Activated naive CD8-positive, alpha-beta T cell treated with anti-CD3 and anti-CD28 coated beads, Interleukin-2, amount 10 ng/mL, durations not matched to agents 7 days and 5 days (primary cell): ENCODE data around the gene SLC12A3. TPM values are rescaled to one million over a fixed set of nuclear protein-coding genes. Genes with fewer than 3 reads are reported as not detected.

ENCODE experiments used
- ATAC-seq: fragments of 150-1000 bp; cut with Tn5 transposase; one replicate; pipeline ENCODE4 v1.10.0; 2021; ENCODE audit warnings: low read depth, moderate library complexity
- POLR2A ChIA-PET: fragments of 350-600 bp; sonication (Branson Sonifier 250); formaldehyde crosslinking; loops from one replicate; lab custom pipeline; 2021; ENCODE audit warnings: antibody characterized with exemption; lab: Charles Lee
- DNase-seq: peaks from one replicate; pipeline ENCODE4 v3.0.0; 2021
- H3K27ac Mint-ChIP-seq: one replicate; pipeline ENCODE4 v1.8.0; 2022; ENCODE audit warnings: mild to moderate bottlenecking, mixed read lengths
- H3K27me3 Mint-ChIP-seq: one replicate; pipeline ENCODE4 v1.8.0; 2022; ENCODE audit warnings: mild to moderate bottlenecking, moderate library complexity, mixed read lengths
- H3K36me3 Mint-ChIP-seq: one replicate; pipeline ENCODE4 v1.8.0; 2021; ENCODE audit warnings: mild to moderate bottlenecking, mixed read lengths
- H3K4me1 Mint-ChIP-seq: one replicate; pipeline ENCODE4 v1.8.0; 2021; ENCODE audit warnings: mixed read lengths
- H3K4me3 Mint-ChIP-seq: one replicate; pipeline ENCODE4 v1.8.0; 2022; ENCODE audit warnings: mild to moderate bottlenecking, moderate library complexity, mixed read lengths
- H3K9me3 Mint-ChIP-seq: one replicate; pipeline ENCODE4 v1.8.0; 2021; ENCODE audit warnings: mixed read lengths
- total RNA-seq, 2 experiments: library from RNA; stranded (reverse); gene quantifications; one replicate each; pipeline ENCODE4 v1.2.3, GENCODE V29; 2021

SLC12A3 gene
- total RNA-seq, 2 experiments from 2014 or later = not detected

GRCh38 chr16:56892705-56893104 is 27.7 kb downstream of the SLC12A3 start:
- DNase-seq = no peak
- Mint-ChIP-seq H3K4me3 (no peak overlapping the region), H3K27me3 (peaks cover 9% of the 10 kb centered on the region), H3K9me3 (no peaks in the 10 kb centered on the region), H3K4me1 (peaks cover 2% of the 10 kb centered on the region), H3K27ac (no peak overlapping the region), H3K36me3 (no peaks in the 10 kb centered on the region)
- POLR2A ChIA-PET = interaction anchor here (1.2 to 1.6 kb wide), 2 partner anchors 11 to 39 kb away, joined by 3 to 6 read pairs; partner anchors contain the start of gene HERPUD1
- ATAC-seq = no peak

- Mint-ChIP-seq H3K27ac (no peak overlapping the region), H3K9me3 (no peaks in the 10 kb centered on the region), H3K4me3 (no peak overlapping the region), H3K27me3 (peaks cover 14% of the 10 kb centered on the region), H3K4me1 (peaks cover 15% of the 10 kb centered on the region), H3K36me3 (no peaks in the 10 kb centered on the region)
- POLR2A ChIA-PET = no interaction called here
- no peak for ATAC-seq
- no peak for DNase-seq
These were observed 29.4 kb downstream of the SLC12A3 start for GRCh38 chr16:56894331-56894917.

GRCh38 chr16:56895813-56896212 is 30.8 kb downstream of the SLC12A3 start:
- Mint-ChIP-seq H3K27ac (no peak overlapping the region), H3K36me3 (no peaks in the 10 kb centered on the region), H3K4me1 (peaks cover 24% of the 10 kb centered on the region), H3K27me3 (peaks cover 16% of the 10 kb centered on the region), H3K9me3 (no peaks in the 10 kb centered on the region), H3K4me3 (no peak overlapping the region)
- no peak for DNase-seq
- POLR2A ChIA-PET = interaction anchor here (2.5 kb wide), 1 partner anchor 36 kb away, joined by 10 read pairs; the partner anchor contains the start of gene HERPUD1
- no peak for ATAC-seq

- ATAC-seq (no peak), DNase-seq (no peak)
- no peak overlapping the region for H3K4me3 Mint-ChIP-seq
- H3K27ac Mint-ChIP-seq = no peak overlapping the region
- H3K9me3 Mint-ChIP-seq = no peaks in the 10 kb centered on the region
- H3K27me3 Mint-ChIP-seq = peaks cover 20% of the 10 kb centered on the region
- peaks cover 27% of the 10 kb centered on the region for H3K4me1 Mint-ChIP-seq
- POLR2A ChIA-PET = interaction anchor here (2.5 kb wide), 1 partner anchor 35 kb away, joined by 10 read pairs; the partner anchor contains the start of gene HERPUD1
- no peaks in the 10 kb centered on the region for H3K36me3 Mint-ChIP-seq
These were observed 31.2 kb downstream of the SLC12A3 start for GRCh38 chr16:56896244-56896643.

GRCh38 chr16:56897026-56897799 is 32.2 kb downstream of the SLC12A3 start:
- H3K9me3 Mint-ChIP-seq = no peaks in the 10 kb centered on the region
- POLR2A ChIA-PET = interaction anchor here (0.5 to 2.5 kb wide), 2 partner anchors 34 to 142 kb away, joined by 3 to 10 read pairs; partner anchors contain the start of gene HERPUD1
- peaks cover 24% of the 10 kb centered on the region for H3K27me3 Mint-ChIP-seq
- no peaks in the 10 kb centered on the region for H3K36me3 Mint-ChIP-seq
- DNase-seq (no peak), ATAC-seq (no peak)
- no peak overlapping the region for H3K4me3 Mint-ChIP-seq
- peaks cover 27% of the 10 kb centered on the region for H3K4me1 Mint-ChIP-seq
- H3K27ac Mint-ChIP-seq = peak overlapping the region; percentile 32

- peak overlapping the region; percentile 57 for H3K4me3 Mint-ChIP-seq
- peaks cover 24% of the 10 kb centered on the region for H3K27me3 Mint-ChIP-seq
- no peaks in the 10 kb centered on the region for H3K9me3 Mint-ChIP-seq
- peak; percentile 89 for ATAC-seq
- peaks cover 27% of the 10 kb centered on the region for H3K4me1 Mint-ChIP-seq
- no peaks in the 10 kb centered on the region for H3K36me3 Mint-ChIP-seq
- H3K27ac Mint-ChIP-seq = peak overlapping the region; percentile 31
- DNase-seq = peak; percentile 36
- POLR2A ChIA-PET = no interaction called here
These were observed 33.8 kb downstream of the SLC12A3 start for GRCh38 chr16:56898847-56899246.

GRCh38 chr16:56903866-56904265 is 38.9 kb downstream of the SLC12A3 start:
- DNase-seq (no peak), ATAC-seq (no peak)
- no peak overlapping the region for H3K27ac Mint-ChIP-seq
- POLR2A ChIA-PET = no interaction called here
- peaks cover 15% of the 10 kb centered on the region for H3K4me1 Mint-ChIP-seq
- no peaks in the 10 kb centered on the region for H3K9me3 Mint-ChIP-seq
- H3K36me3 Mint-ChIP-seq = no peaks in the 10 kb centered on the region
- no peak overlapping the region for H3K4me3 Mint-ChIP-seq
- peaks cover 18% of the 10 kb centered on the region for H3K27me3 Mint-ChIP-seq

- POLR2A ChIA-PET = no interaction called here
- Mint-ChIP-seq H3K9me3 (no peaks in the 10 kb centered on the region), H3K27me3 (peaks cover 7% of the 10 kb centered on the region), H3K4me1 (peaks cover 16% of the 10 kb centered on the region), H3K27ac (no peak overlapping the region), H3K36me3 (no peaks in the 10 kb centered on the region), H3K4me3 (no peak overlapping the region)
- ATAC-seq = no peak
- DNase-seq = no peak
These were observed 42.4 kb downstream of the SLC12A3 start for GRCh38 chr16:56907401-56907800.

- POLR2A ChIA-PET = interaction anchor here (4.8 kb wide), 1 partner anchor 23 kb away, joined by 31 read pairs; the partner anchor contains the start of gene HERPUD1
- no peak for DNase-seq
These were observed 44.5 kb downstream of the SLC12A3 start for GRCh38 chr16:56909527-56909979.

GRCh38 chr16:56910112-56910511 is 45.1 kb downstream of the SLC12A3 start:
- ATAC-seq = no peak
- Mint-ChIP-seq H3K27ac (no peak overlapping the region), H3K4me3 (no peak overlapping the region), H3K9me3 (no peaks in the 10 kb centered on the region), H3K4me1 (peaks cover 22% of the 10 kb centered on the region), H3K36me3 (no peaks in the 10 kb centered on the region), H3K27me3 (peaks cover 7% of the 10 kb centered on the region)
- no peak for DNase-seq
- POLR2A ChIA-PET = interaction anchor here (4.8 kb wide), 1 partner anchor 22 kb away, joined by 31 read pairs; the partner anchor contains the start of gene HERPUD1

More at GRCh38 chr16:56909527-56909979, 44.5 kb downstream of the SLC12A3 start:
- no peaks in the 10 kb centered on the region for H3K36me3 Mint-ChIP-seq
- no peak overlapping the region for H3K4me3 Mint-ChIP-seq
- peaks cover 22% of the 10 kb centered on the region for H3K4me1 Mint-ChIP-seq
- H3K27ac Mint-ChIP-seq = no peak overlapping the region
- no peak for ATAC-seq
- no peaks in the 10 kb centered on the region for H3K9me3 Mint-ChIP-seq
- peaks cover 7% of the 10 kb centered on the region for H3K27me3 Mint-ChIP-seq

GRCh38 chr16:56910654-56911539 is 45.9 kb downstream of the SLC12A3 start:
- H3K9me3 Mint-ChIP-seq = no peaks in the 10 kb centered on the region
- POLR2A ChIA-PET = interaction anchor here (4.8 kb wide), 1 partner anchor 21 kb away, joined by 31 read pairs; the partner anchor contains the start of gene HERPUD1
- ATAC-seq (no peak), DNase-seq (no peak)
- peak overlapping the region; percentile 8 for H3K4me3 Mint-ChIP-seq
- peaks cover under 1% of the 10 kb centered on the region for H3K36me3 Mint-ChIP-seq
- H3K27me3 Mint-ChIP-seq = peaks cover 7% of the 10 kb centered on the region
- no peak overlapping the region for H3K27ac Mint-ChIP-seq
- H3K4me1 Mint-ChIP-seq = peaks cover 22% of the 10 kb centered on the region

- H3K9me3 Mint-ChIP-seq = no peaks in the 10 kb centered on the region
- no peak overlapping the region for H3K4me3 Mint-ChIP-seq
- peaks cover 7% of the 10 kb centered on the region for H3K27me3 Mint-ChIP-seq
- DNase-seq (no peak), ATAC-seq (no peak)
- peaks cover 3% of the 10 kb centered on the region for H3K36me3 Mint-ChIP-seq
- POLR2A ChIA-PET = interaction anchor here (0.5 to 4.8 kb wide), 2 partner anchors 20 to 94 kb away, joined by 3 to 31 read pairs; partner anchors contain the start of gene HERPUD1
- peaks cover 32% of the 10 kb centered on the region for H3K4me1 Mint-ChIP-seq
- H3K27ac Mint-ChIP-seq = peak overlapping the region; percentile 27
These were observed 47.0 kb downstream of the SLC12A3 start for GRCh38 chr16:56911771-56912571.
